Measurements from ENCODE around the gene NFE2L3. TPM values are rescaled to one million over a fixed set of nuclear protein-coding genes. Genes with fewer than 3 reads are reported as not detected.
"Not testable (repeated sequence)": the region's sequence is repeated elsewhere in the genome, so short reads cannot be mapped to it uniquely, and the experiment has no call there.

The NFE2L3 gene
- total RNA-seq, 1 donor from 2014 or later, result 2.8 TPM

DNA sequence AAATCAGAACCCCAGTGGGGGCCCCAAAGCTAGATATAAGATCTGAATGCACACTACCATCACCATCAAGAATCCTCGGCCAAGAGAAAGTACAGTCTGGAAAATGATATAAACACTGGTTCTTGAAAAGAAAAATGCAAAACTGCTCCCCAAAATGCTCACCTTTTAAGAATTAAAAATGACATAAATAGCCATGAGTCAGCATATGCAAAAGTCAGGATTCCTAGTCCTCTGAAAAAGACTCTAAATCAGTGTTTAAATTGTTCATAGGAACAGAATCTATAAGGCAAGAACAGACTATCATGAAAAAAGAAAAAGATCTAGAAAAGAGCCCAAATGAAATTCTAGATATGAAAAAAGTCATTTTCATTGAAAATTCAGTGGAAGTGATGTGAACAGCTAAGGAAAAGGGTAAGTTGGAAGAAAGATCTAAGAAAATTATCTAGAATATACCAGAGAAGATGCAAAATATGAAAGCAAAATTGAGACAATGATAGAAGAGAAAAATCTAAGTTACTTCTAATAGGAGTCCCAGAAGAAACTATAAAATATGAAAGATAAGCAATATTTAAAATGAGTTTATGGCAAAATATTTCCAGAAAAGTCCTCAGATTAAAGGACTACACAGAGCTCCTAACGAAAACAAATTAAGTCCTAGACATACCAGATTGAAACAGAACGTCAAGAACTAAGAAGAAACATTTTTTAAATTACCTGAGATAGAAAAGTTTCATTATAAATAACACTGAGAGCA, 29.7 kb downstream of the NFE2L3 start:
- H3K27ac Mint-ChIP-seq (ENCODE audit: unreplicated experiment), result peak overlapping the region; percentile 33
- H3K36me3 Mint-ChIP-seq (ENCODE audit: low read depth, unreplicated experiment), result no peaks in the 10 kb centered on the region
- H3K4me1 Mint-ChIP-seq (ENCODE audit: unreplicated experiment), result no peaks in the 10 kb centered on the region
- TF ChIP-seq CTCF (IDR thresholded peaks at IDR 0.05; ENCODE audit: unreplicated experiment), result no peak
- peaks cover 3% of the 10 kb centered on the region for H3K27me3 Mint-ChIP-seq (ENCODE audit: unreplicated experiment)
- DNase-seq (ENCODE audit: low spot score), result no peak
- no peaks in the 10 kb centered on the region for H3K9me3 Mint-ChIP-seq (ENCODE audit: unreplicated experiment)
- H3K4me3 Mint-ChIP-seq (ENCODE audit: unreplicated experiment), result no peak overlapping the region

- H3K4me1 Mint-ChIP-seq (ENCODE audit: unreplicated experiment), result peaks cover 2% of the 10 kb centered on the region
- H3K27ac Mint-ChIP-seq (ENCODE audit: unreplicated experiment), result no peak overlapping the region
- no peak for DNase-seq (ENCODE audit: low spot score)
- no peaks in the 10 kb centered on the region for H3K9me3 Mint-ChIP-seq (ENCODE audit: unreplicated experiment)
- peaks cover 3% of the 10 kb centered on the region for H3K27me3 Mint-ChIP-seq (ENCODE audit: unreplicated experiment)
- TF ChIP-seq CTCF (IDR thresholded peaks at IDR 0.05; ENCODE audit: unreplicated experiment), result no peak
- H3K4me3 Mint-ChIP-seq (ENCODE audit: unreplicated experiment), result no peak overlapping the region
- H3K36me3 Mint-ChIP-seq (ENCODE audit: low read depth, unreplicated experiment), result no peaks in the 10 kb centered on the region
Observed at GRCh38 chr7:26182283-26182682, 30.3 kb downstream of the NFE2L3 start.

GRCh38 chr7:26182706-26183105, 30.7 kb downstream of the NFE2L3 start:
- Mint-ChIP-seq H3K4me1 (ENCODE audit: unreplicated experiment) (peaks cover 2% of the 10 kb centered on the region), H3K9me3 (ENCODE audit: unreplicated experiment) (no peaks in the 10 kb centered on the region), H3K4me3 (ENCODE audit: unreplicated experiment) (no peak overlapping the region), H3K27me3 (ENCODE audit: unreplicated experiment) (peaks cover 2% of the 10 kb centered on the region), H3K36me3 (ENCODE audit: low read depth, unreplicated experiment) (no peaks in the 10 kb centered on the region), H3K27ac (ENCODE audit: unreplicated experiment) (no peak overlapping the region)
- TF ChIP-seq CTCF (IDR thresholded peaks at IDR 0.05; ENCODE audit: unreplicated experiment), result no peak
- no peak for DNase-seq (ENCODE audit: low spot score)

GRCh38 chr7:26183545-26184280, 31.7 kb downstream of the NFE2L3 start:
- H3K36me3 Mint-ChIP-seq (ENCODE audit: low read depth, unreplicated experiment), result peaks cover 5% of the 10 kb centered on the region
- H3K9me3 Mint-ChIP-seq (ENCODE audit: unreplicated experiment), result no peaks in the 10 kb centered on the region
- no peak overlapping the region for H3K4me3 Mint-ChIP-seq (ENCODE audit: unreplicated experiment)
- peaks cover 2% of the 10 kb centered on the region for H3K27me3 Mint-ChIP-seq (ENCODE audit: unreplicated experiment)
- peaks cover 2% of the 10 kb centered on the region for H3K4me1 Mint-ChIP-seq (ENCODE audit: unreplicated experiment)
- no peak for DNase-seq (ENCODE audit: low spot score)
- H3K27ac Mint-ChIP-seq (ENCODE audit: unreplicated experiment), result peak overlapping the region; percentile 67
- no peak for TF ChIP-seq CTCF (IDR thresholded peaks at IDR 0.05; ENCODE audit: unreplicated experiment)

DNA sequence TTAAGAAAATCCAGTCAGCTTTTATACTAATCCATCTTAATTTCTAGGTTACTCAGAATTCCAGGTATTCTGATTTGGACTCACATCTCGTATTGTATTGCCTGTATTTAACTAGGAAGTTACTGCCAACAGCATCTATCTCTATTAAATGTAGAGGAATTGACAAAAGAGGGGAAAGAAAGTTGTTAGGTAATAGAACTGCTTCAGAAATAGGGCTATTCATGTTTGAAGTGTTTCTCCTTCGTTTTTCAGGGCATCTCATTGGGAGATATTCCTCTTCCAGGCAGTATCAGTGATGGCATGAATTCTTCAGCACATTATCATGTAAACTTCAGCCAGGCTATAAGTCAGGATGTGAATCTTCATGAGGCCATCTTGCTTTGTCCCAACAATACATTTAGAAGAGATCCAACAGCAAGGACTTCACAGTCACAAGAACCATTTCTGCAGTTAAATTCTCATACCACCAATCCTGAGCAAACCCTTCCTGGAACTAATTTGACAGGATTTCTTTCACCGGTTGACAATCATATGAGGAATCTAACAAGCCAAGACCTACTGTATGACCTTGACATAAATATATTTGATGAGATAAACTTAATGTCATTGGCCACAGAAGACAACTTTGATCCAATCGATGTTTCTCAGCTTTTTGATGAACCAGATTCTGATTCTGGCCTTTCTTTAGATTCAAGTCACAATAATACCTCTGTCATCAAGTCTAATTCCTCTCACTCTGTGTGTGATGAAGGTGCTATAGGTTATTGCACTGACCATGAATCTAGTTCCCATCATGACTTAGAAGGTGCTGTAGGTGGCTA, 32.5 kb downstream of the NFE2L3 start:
- Mint-ChIP-seq H3K27ac (ENCODE audit: unreplicated experiment) (peak overlapping the region; percentile 26), H3K36me3 (ENCODE audit: low read depth, unreplicated experiment) (peaks cover 13% of the 10 kb centered on the region)
- H3K4me3 Mint-ChIP-seq (ENCODE audit: unreplicated experiment); H3K27me3 Mint-ChIP-seq (ENCODE audit: unreplicated experiment); H3K4me1 Mint-ChIP-seq (ENCODE audit: unreplicated experiment); DNase-seq (ENCODE audit: low spot score); H3K9me3 Mint-ChIP-seq (ENCODE audit: unreplicated experiment): not testable (repeated sequence)
